GM12892 (cell line): ENCODE results near the gene USP9Y.

Experiments
- DNase-seq: peaks from one replicate; pipeline ENCODE4 v3.0.0; 2011; ENCODE audit not compliant: insufficient read length
- FAIRE-seq: peaks from 2 replicates; lab custom pipeline; 2011; peaks lifted over from hg19 to GRCh38; lab: Jason Lieb, UNC
- POLR2A ChIP-seq: IDR thresholded peaks from 2 replicates; pipeline ENCODE4 v1.6.1; 2011; ENCODE audit warnings: low read depth, low read length, control low read depth
- POLR2AphosphoS5 ChIP-seq: IDR thresholded peaks from 2 replicates; pipeline ENCODE4 v1.6.1; 2011; ENCODE audit warnings: low read depth, low read length, control low read depth
- TAF1 ChIP-seq: IDR thresholded peaks from 2 replicates; pipeline ENCODE4 v1.6.1; 2011; ENCODE audit warnings: low read depth, mild to moderate bottlenecking, control low read depth, low read length, borderline replicate concordance

USP9Y gene

GRCh38 chrY:12729746-12730145 is 28.7 kb downstream of the USP9Y start:
- TF ChIP-seq TAF1 (no peak), POLR2AphosphoS5 (no peak), POLR2A (no peak)

GRCh38 chrY:12733625-12734024 is 32.6 kb downstream of the USP9Y start:
- TF ChIP-seq TAF1 (no peak), POLR2A (no peak), POLR2AphosphoS5 (no peak)
- FAIRE-seq (no peak), DNase-seq (no peak)

More at GRCh38 chrY:12729746-12730145, 28.7 kb downstream of the USP9Y start:
- DNase-seq (no peak), FAIRE-seq (no peak)

- TF ChIP-seq POLR2AphosphoS5 (no peak), POLR2A (no peak), TAF1 (no peak)
Observed at GRCh38 chrY:12734051-12734450, 33.0 kb downstream of the USP9Y start.

GRCh38 chrY:12741414-12741813 is 40.4 kb downstream of the USP9Y start:
- FAIRE-seq (no peak), DNase-seq (no peak)
- no peak for TF ChIP-seq POLR2AphosphoS5
- no peak for TF ChIP-seq POLR2A
- TF ChIP-seq TAF1: no peak

More at GRCh38 chrY:12734051-12734450, 33.0 kb downstream of the USP9Y start:
- DNase-seq: no peak
- FAIRE-seq: no peak

GRCh38 chrY:12742725-12743124 is 41.7 kb downstream of the USP9Y start:
- DNase-seq (no peak), FAIRE-seq (no peak)
- TF ChIP-seq POLR2A (no peak), POLR2AphosphoS5 (no peak), TAF1 (no peak)

GRCh38 chrY:12744091-12744490 is 43.1 kb downstream of the USP9Y start:
- no peak for TF ChIP-seq POLR2A
- TF ChIP-seq TAF1: no peak
- TF ChIP-seq POLR2AphosphoS5: no peak
- FAIRE-seq (no peak), DNase-seq (no peak)

- no peak for DNase-seq
- FAIRE-seq: no peak
- TF ChIP-seq POLR2A (no peak), POLR2AphosphoS5 (no peak), TAF1 (no peak)
Observed at GRCh38 chrY:12749293-12749692, 48.3 kb downstream of the USP9Y start.

- DNase-seq (no peak), FAIRE-seq (no peak)
- TF ChIP-seq TAF1 (no peak), POLR2A (no peak), POLR2AphosphoS5 (no peak)
Observed at GRCh38 chrY:12752856-12753255, 51.8 kb downstream of the USP9Y start.

GRCh38 chrY:12756021-12756420 is 55.0 kb downstream of the USP9Y start:
- FAIRE-seq (no peak), DNase-seq (no peak)
- no peak for TF ChIP-seq POLR2A
- TF ChIP-seq POLR2AphosphoS5: no peak
- TF ChIP-seq TAF1: no peak

GRCh38 chrY:12765976-12766375 is 64.9 kb downstream of the USP9Y start:
- no peak for FAIRE-seq
- TF ChIP-seq POLR2A: no peak
- no peak for TF ChIP-seq TAF1
- no peak for TF ChIP-seq POLR2AphosphoS5

GRCh38 chrY:12784521-12784920 is 83.5 kb downstream of the USP9Y start:
- DNase-seq: no peak

More at GRCh38 chrY:12765976-12766375, 64.9 kb downstream of the USP9Y start:
- DNase-seq: no peak

GRCh38 chrY:12793999-12794398 is 93.0 kb downstream of the USP9Y start:
- FAIRE-seq (no peak), DNase-seq (no peak)
- no peak for TF ChIP-seq POLR2A
- no peak for TF ChIP-seq POLR2AphosphoS5
- TF ChIP-seq TAF1: no peak

More at GRCh38 chrY:12784521-12784920, 83.5 kb downstream of the USP9Y start:
- no peak for FAIRE-seq
- TF ChIP-seq TAF1: no peak
- no peak for TF ChIP-seq POLR2A
- no peak for TF ChIP-seq POLR2AphosphoS5
